KOPT-K1 (cell line): ENCODE results near the gene TLCD5.

ENCODE experiments used
- H3K27ac ChIP-seq: fragments of 200-600 bp; sonication (generic); 2 replicates; pipeline ENCODE4 v1.5.1; 2016; ENCODE audit warnings: antibody characterized with exemption, mild to moderate bottlenecking, low read depth, low read length; ENCODE audit not compliant: poor library complexity, severe bottlenecking
- H3K36me3 ChIP-seq: fragments of 200-600 bp; sonication (generic); 2 replicates; pipeline ENCODE4 v1.5.1; 2017; ENCODE audit warnings: antibody characterized with exemption, mild to moderate bottlenecking, low read length, moderate library complexity; ENCODE audit not compliant: insufficient read depth
- H3K9me3 ChIP-seq: fragments of 200-600 bp; sonication (generic); 2 replicates; pipeline ENCODE4 v1.5.1; 2017; ENCODE audit warnings: antibody characterized with exemption, low read length, mild to moderate bottlenecking; ENCODE audit not compliant: insufficient read depth, poor library complexity, severe bottlenecking

Gene TLCD5

DNA sequence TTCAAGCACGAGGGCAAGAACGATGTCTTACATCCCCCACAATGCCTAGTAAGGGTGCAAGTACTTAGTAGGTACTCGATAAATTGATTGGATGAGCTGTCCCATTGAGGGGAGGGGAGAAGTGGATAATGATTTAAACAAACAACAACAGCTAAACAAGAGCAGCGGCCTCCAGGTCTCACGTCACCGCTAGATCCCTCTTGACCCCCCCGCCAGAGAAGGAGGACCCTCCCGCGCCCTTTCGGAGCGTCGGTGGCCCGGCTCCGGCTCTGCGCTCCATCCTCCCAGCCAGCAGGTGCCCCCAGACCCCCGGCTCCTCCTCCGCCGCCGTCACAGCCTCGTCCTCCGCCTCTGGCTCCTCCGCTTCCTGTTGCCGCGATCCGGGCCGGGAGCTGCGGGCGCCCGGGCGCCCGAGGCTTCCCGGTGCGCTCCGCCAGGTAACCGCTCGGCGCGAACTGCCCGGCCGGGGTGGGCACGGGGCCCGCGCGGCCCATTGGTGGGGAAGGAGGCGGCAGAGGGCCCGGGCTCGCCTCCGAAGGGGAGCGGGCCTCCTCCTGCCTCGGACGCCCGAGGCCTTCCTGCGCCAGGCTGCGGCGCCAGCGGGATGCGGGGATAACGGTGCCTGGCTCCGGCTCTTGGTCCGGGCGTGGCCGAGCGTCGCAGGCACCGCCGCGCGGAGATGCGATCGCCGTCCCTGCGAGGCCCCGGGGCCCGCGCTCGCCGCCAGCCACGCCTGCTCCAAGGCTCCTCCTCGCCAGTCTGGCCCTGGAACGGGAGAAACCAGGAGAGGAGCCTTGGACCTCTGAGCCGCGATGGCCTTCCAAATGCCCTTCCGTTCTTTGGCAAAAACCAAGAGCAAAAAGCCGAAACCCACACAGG lies at the start of gene TLCD5:
Gene TLCD5 (plus strand): TSS at position 368 of the 879 bp plus-strand sequence. CDS start 2,143 bp downstream, outside the sequence.
- no peaks in the 10 kb centered on the region for H3K36me3 ChIP-seq
- H3K9me3 ChIP-seq, result no peaks in the 10 kb centered on the region
- H3K27ac ChIP-seq, result no peak within 1 kb of the TSS

DNA sequence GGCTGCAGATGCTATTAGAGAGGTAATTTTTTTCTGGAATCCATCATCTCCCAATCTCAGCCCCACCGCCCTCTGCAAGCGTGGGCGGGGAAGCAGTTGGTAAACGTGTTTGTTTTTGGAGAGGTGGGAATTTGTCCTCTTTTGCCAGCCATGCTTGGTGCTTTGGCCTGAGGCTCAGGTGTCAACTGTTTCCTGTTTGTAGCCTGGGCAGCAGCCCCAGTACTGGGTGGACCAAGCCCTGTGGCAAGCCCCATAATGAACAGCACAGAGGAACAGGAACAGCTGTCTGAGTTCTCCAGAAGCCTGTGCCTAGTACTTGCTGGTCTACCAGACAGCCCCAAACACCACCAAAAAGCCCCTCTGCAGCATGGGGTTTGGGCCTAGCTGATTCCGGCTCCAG lies 45.6 kb upstream of the TLCD5 start:
- Histone ChIP-seq H3K9me3 (no peaks in the 10 kb centered on the region), H3K36me3 (no peaks in the 10 kb centered on the region), H3K27ac (no peak overlapping the region)

DNA sequence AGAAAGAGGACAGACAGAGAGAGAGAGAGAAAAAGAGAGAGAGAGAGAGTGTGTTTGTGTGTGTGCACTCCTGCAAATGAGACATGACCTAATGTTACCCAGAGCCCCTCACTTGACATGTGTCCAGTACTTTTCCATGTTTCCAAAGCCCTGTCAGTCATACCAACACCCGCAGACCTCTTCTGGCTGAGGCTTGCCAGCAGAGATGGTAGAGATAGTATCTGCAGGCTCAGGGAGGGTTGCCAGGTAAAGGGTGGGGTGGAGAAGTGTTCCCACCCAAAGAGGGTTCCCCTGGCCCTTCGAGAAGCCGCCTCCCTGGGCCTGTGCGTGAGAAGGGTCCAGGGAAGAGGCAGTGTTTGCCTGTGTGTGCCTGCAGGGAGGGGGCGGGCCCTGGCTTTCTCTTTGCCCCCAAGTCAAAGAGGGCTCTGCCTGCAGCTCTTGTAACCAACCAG lies 44.5 kb upstream of the TLCD5 start:
- H3K36me3 ChIP-seq, result no peaks in the 10 kb centered on the region
- no peaks in the 10 kb centered on the region for H3K9me3 ChIP-seq
- no peak overlapping the region for H3K27ac ChIP-seq

DNA sequence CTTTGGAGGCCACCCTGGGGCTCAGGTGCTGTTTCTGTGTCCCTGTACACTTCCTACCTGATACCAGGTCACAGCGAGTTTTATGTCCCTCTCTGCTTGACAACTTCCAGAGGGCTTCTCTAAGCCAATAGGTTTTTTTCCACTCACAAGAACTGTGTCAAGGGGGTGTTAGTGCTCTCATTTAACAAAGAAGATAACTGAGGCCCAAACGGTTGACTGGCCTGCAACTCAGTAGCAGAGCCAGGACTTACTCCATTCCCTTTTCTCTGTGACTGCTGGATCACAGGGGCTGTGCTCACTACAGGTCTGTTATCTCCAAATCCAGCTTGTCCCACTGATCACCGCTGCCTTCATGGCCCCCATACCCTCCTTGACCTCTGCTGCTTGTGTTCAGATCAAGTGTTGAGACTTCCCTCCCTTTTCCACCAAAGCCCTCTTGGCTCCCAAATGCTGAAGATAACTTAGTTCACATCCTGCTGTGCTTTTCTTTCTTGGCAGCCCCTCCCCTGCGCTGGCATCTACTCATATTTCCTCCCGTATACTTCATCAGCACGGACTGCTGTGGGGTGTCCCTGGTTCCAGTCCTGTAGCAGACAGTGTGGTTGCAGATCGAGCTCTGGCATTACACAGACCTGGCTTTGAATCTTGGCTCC lies 43.8 kb upstream of the TLCD5 start:
- no peak overlapping the region for H3K27ac ChIP-seq
- H3K36me3 ChIP-seq, result no peaks in the 10 kb centered on the region
- no peaks in the 10 kb centered on the region for H3K9me3 ChIP-seq

DNA sequence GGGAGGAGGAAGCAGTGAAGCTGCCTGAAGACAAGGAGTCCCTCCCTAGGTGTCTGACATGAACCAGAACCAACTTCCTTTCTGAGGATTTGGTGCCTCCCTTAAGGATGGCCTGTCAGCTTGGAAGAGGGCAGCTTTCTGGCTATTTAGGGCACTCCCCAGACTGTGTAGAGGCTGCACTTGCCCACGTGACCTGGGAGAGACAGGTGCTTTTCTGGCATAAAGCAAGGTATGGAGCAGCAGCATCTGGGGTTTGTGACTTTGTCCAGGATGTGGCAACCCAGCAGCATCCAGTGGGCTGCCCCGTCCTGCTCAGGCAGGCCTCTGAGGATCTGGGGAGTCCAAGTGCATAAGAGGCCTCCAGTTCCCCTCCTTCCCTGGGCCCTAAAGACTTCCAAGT lies 42.0 kb upstream of the TLCD5 start:
- H3K27ac ChIP-seq, result no peak overlapping the region
- no peaks in the 10 kb centered on the region for H3K9me3 ChIP-seq
- H3K36me3 ChIP-seq, result no peaks in the 10 kb centered on the region

DNA sequence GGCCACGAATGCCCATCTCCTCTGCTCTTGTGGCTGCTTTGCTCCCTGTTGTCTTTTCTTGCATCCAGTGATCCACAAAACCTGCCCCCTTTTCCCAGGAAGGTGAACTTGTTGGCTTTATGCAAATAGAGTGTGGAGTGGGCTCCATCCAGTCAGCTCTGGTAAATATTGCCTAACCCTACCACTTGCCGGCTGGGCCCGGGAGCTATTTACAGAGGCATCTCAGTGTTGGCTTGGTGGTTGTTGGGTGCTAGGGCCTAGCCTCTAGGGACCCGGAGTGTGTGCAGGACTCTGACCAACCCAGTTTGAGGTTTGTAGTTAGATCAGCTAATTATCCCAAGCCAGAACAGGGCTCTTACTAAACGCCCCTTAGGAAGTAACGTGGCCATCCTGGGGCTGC lies 40.8 kb upstream of the TLCD5 start:
- no peak overlapping the region for H3K27ac ChIP-seq

DNA sequence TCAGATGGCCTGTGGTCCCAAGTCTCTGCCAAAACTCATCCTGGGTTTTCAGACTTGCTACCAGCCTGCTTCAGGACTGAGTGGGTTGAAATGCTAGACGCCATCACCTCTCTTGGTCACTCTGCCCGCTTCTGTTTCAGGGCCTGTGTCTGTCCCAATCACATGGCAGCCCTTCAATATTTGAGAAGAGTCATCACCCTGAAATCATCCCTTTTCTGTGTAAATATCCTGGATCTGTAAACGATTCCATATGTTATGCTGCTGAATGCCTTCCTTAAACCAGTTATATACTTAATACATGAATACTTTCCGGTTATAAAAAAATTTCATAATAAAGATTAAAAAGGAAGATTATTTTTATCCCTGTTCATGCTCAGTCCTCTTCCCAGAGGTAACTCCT lies 39.8 kb upstream of the TLCD5 start:
- Histone ChIP-seq H3K9me3 (no peaks in the 10 kb centered on the region), H3K27ac (no peak overlapping the region), H3K36me3 (no peaks in the 10 kb centered on the region)

More for the DNA sequence above, 40.8 kb upstream of the TLCD5 start:
- H3K36me3 ChIP-seq, result no peaks in the 10 kb centered on the region
- H3K9me3 ChIP-seq, result no peaks in the 10 kb centered on the region

DNA sequence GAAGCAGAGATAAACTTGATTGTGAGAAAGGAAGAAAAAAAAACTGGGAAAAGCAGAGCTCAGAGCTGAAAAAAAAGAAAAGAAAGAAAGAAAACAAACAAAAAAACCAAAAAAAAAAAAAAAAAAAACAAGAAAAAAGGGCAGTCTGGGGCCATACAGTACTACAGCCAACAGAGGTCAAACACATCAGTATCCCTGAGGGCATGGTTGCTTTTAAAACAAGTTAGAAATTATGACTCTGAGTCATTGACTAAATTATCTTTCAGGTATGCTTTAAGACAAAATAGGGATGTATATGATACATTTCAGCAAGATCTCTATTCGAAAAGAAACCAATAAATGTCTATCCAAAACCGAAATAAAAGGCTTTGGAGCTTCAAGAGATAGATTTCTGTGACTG lies 37.1 kb upstream of the TLCD5 start:
- H3K36me3 ChIP-seq, result no peaks in the 10 kb centered on the region
- H3K9me3 ChIP-seq, result no peaks in the 10 kb centered on the region
- H3K27ac ChIP-seq, result no peak overlapping the region

DNA sequence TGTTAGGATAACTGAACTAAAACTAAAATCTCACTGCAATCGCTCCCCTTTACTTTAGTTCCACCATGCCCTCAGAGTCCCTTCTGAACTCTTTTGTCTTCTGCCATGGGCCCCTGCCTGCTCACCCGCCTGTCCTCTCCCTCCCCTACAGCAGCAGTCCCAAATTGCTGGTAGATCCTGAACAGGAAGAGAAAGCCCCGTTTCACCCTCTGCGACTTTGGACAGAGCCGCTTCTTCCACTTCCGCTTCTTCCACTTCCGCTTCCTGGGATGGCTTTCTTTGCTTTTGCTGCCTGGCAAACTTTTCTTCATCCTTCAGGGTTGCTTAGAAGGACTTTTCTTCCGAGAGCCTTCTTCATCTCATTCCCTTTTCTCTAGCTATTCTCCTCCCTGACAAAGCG lies 35.7 kb upstream of the TLCD5 start:
- no peak overlapping the region for H3K27ac ChIP-seq
- no peaks in the 10 kb centered on the region for H3K36me3 ChIP-seq

DNA sequence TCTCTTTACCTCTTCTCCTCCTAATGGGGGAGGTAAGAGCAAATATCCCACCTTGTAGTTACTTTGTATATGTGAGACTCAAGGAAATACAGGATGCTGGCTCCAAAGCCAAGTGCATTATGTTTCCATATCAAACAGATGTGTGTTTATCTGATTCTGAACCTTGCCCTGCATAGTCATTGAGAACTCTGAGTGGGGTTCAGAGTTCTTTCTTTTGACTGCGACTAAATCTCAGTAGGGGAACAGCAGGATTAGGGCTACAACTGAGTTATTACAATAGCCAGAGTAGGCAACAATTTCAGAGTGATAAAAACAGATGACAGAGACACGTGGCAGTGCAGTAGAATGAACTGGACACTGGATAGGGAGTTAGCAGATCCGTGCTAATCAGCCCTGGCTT lies 34.1 kb upstream of the TLCD5 start:
- H3K36me3 ChIP-seq, result no peaks in the 10 kb centered on the region
- H3K9me3 ChIP-seq, result no peaks in the 10 kb centered on the region
- H3K27ac ChIP-seq, result no peak overlapping the region

More for the DNA sequence above, 35.7 kb upstream of the TLCD5 start:
- H3K9me3 ChIP-seq, result no peaks in the 10 kb centered on the region

DNA sequence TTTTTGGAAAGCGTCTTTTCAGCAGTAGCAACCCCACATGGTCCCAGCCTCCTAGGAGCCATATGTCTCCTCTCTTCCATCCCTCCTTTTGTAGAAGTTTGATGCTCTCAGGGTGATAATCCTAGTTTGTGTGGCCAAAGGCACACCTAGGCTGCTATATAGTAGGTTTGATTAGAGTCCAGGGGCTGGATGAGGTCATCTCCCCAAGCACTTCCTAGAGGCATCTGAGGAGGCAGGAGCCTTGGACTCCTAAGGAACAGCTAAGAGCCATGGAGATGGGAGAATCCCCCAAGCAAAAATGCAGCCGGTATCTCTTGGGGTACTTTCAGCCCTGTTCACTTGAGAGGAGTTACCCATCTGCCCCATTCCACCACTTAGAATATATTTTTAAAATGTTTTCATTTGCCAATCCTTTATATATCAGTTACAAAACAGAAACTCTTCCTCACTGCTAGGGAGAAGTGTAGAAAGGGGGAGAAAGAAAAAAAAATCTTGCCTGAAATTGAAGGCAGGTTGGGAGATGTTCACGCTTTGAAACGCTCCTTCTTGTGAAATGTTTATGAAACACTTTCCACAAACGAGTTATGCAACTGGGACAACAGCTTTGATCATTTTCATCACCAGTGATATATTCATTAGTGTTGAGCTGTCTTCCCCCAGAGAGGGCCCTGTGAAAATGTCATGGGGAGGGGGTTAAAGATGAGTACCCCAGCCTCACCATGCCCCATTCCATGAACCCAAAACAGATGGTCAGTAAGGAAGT lies 31.9 kb upstream of the TLCD5 start:
- no peak overlapping the region for H3K27ac ChIP-seq
- H3K36me3 ChIP-seq, result no peaks in the 10 kb centered on the region
- H3K9me3 ChIP-seq, result no peaks in the 10 kb centered on the region

DNA sequence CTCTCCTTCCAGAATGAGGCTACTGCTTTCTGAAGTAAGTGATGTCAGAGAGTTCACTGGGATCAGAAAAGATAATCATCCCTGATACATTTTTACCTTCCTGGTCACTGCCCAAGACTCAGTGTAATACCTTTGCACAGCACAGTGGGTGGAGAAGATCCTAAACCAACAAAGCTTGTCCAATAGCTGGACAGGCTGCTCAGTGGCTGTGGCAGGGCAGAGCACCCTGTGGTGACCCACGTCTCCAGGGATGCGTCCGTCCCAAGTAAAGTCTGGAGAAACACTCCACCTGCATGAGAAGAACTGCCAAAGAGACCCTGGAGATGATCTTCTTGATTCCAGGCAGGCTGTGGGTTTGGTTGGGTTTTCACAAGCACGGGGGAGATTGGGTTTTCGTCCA lies 31.0 kb upstream of the TLCD5 start:
- H3K9me3 ChIP-seq, result no peaks in the 10 kb centered on the region
- no peaks in the 10 kb centered on the region for H3K36me3 ChIP-seq
- no peak overlapping the region for H3K27ac ChIP-seq

DNA sequence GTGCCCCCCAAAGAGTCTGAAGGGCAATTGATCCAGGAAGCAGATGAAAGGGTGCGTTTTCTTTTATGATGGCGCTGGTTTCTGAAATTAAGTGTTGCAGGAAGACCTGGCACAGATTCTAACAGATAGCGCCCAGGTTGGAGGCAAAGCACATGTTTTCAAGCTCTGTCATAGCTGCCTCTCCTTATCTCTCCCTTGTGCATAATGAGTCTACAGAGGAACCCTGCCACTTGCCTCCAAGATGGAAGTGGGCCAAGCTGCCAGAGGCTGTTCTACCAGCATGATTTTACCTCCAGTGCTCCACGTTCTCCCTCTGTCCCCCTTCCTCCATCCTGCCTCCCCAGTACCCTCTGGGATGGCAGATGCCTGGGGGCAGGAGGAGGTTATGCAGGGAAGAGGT lies 30.0 kb upstream of the TLCD5 start:
- no peaks in the 10 kb centered on the region for H3K9me3 ChIP-seq
- no peak overlapping the region for H3K27ac ChIP-seq
- no peaks in the 10 kb centered on the region for H3K36me3 ChIP-seq

DNA sequence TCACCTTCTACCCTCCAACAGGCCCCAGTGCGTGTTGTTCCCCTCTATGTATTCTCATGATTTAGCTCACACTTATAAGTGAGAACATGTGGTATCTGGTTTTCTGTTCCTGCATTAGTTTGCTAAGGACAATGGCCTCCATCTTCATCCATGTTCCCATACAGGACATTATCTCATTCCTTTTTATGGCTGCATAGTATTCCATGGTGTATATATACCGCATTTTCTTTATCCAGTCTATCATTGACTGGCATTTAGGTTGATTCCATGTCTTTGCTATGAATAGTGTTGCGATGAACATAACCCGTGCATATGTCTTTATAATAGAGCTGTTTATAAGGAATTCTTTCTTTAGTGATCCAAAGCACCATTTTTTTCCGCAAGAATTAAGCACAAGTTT lies 28.5 kb upstream of the TLCD5 start:
- Histone ChIP-seq H3K27ac (no peak overlapping the region), H3K9me3 (no peaks in the 10 kb centered on the region), H3K36me3 (no peaks in the 10 kb centered on the region)

DNA sequence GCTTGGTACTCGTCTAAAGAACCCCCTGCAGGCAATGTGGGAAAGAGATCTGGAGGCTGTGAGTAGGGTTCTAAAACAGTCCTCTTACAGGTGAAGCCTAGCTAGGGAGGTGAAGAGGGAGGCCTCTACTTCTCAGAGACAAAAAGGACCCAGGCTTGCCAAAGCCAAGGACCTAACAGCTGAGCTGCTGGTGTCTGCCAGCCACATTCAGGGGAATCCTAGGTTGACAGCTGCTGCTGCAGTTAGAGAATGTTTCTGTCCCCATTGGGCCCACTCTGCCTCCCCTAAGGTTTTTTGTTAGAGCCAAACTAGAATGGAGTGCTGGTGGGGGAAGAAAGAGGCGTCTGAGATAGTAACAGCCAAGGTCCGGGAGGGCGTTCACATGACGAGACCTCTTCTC lies 26.6 kb upstream of the TLCD5 start:
- no peak overlapping the region for H3K27ac ChIP-seq
- H3K36me3 ChIP-seq, result no peaks in the 10 kb centered on the region
- H3K9me3 ChIP-seq, result no peaks in the 10 kb centered on the region
